Endothelial cell of umbilical vein (primary cell): ENCODE data around the gene IQCB1.

Source experiments
- CTCF ChIP-seq, 2 donors: IDR thresholded peaks; 1 replicate in 1 of 2; 2 replicates in 1 of 2; pipeline ENCODE4 v1.5.1; 2011; ENCODE audit warnings: low read length in 2 of 2, mild to moderate bottlenecking in 2 of 2, moderate library complexity in 2 of 2, control low read depth in 1 of 2, inconsistent platforms in 1 of 2, low read depth in 1 of 2; ENCODE audit not compliant: insufficient read depth in 1 of 2; ENCODE audit errors: extremely low read depth in 1 of 2
- EZH2 ChIP-seq: IDR thresholded peaks from 2 replicates; pipeline ENCODE4 v1.6.1; 2012; ENCODE audit warnings: borderline replicate concordance, low read depth, mild to moderate bottlenecking, moderate library complexity, low read length, inconsistent platforms; ENCODE audit not compliant: severe bottlenecking
- MAX ChIP-seq: IDR thresholded peaks from 2 replicates; pipeline ENCODE4 v1.6.1; 2011; ENCODE audit not compliant: insufficient read depth, insufficient read length
- POLR2A ChIP-seq: IDR thresholded peaks from 2 replicates; pipeline ENCODE4 v1.6.1; 2012; ENCODE audit warnings: low read depth, mild to moderate bottlenecking, control low read depth, low read length
- POLR2AphosphoS5 ChIP-seq: IDR thresholded peaks from 2 replicates; pipeline ENCODE4 v1.6.1; 2012; ENCODE audit warnings: low read depth, mild to moderate bottlenecking, control low read depth, low read length, moderate library complexity; ENCODE audit not compliant: insufficient read depth

- TF ChIP-seq CTCF (IDR thresholded peaks at IDR 0.05; ENCODE audit: extremely low read depth in 1 of 2, insufficient read depth in 1 of 2, low read depth in 1 of 2, low read length in 2 of 2) = no peak
- TF ChIP-seq POLR2A = no peak
- no peak for TF ChIP-seq MAX
- TF ChIP-seq EZH2 = no peak
- no peak for TF ChIP-seq POLR2AphosphoS5
These were observed 84.8 kb downstream of the IQCB1 start for GRCh38 chr3:121750087-121750415.
